Measurements from ENCODE around the gene HEXD.
"Not testable (repeated sequence)": the region's sequence is repeated elsewhere in the genome, so short reads cannot be mapped to it uniquely, and the experiment has no call there.

HEXD gene

DNA sequence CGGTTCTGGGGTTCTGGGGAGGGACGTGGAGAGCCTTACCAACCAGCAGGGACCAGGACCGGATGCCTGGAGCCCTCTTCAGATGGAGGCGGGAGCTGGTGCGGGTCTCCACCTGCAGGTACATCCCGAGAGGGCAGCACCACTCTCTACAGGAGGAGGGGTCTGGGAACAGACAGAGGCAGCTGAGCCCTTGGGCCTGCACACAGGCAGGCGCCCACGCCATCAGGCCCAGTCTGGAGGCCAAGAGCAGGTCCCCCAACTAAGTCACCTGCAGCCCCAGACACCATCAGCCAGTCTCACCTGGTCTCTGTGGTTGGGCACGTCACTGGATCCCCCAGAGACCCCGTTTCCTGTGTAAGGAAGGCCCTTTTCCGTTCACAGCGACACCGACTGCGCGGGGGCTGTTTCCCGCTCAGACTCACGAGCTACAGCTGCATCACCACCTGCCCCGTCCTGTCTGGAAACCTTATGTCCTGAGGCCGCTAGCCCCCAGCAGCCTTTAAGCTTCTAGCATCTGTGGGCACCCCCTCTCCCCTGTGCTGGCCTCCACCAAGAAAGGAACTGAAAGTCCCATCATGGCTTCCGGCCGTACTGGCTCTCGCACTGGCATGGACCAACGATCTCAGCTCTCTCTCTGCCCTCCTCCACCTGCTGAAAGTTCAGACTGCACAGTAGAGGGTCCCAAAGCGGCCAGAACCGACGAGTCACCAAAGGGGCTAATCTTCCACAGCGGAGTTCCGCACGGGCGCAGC is 31.2 kb downstream of the HEXD start:
- Histone ChIP-seq H3K27me3 (ENCODE audit: control insufficient read depth in 1 of 2, insufficient read depth in 2 of 2, low read length in 2 of 2) (no peaks in the 10 kb centered on the region), H3K9ac (ENCODE audit: low read depth in 1 of 2, low read length in 2 of 2) (peak overlapping the region; percentile 77 to 94), H3K27ac (ENCODE audit: low read depth, low read length) (peak overlapping the region; percentile 86), H3K4me1 (ENCODE audit: control insufficient read depth in 1 of 2, insufficient read depth in 2 of 2, low read length in 2 of 2) (peaks cover 15 to 29% of the 10 kb centered on the region in 2 donors), H3K36me3 (ENCODE audit: control insufficient read depth in 1 of 2, insufficient read depth in 2 of 2, low read length in 2 of 2) (peaks cover 3 to 10% of the 10 kb centered on the region in 2 donors), H3K4me3 (ENCODE audit: low read depth in 1 of 2, low read length in 2 of 2) (peak overlapping the region; percentile 89 to 93), H3K9me3 (ENCODE audit: control insufficient read depth in 1 of 2, low read length in 2 of 2) (no peaks in the 10 kb centered on the region)

GRCh38 chr17:82449883-82450356 is 31.8 kb downstream of the HEXD start:
- peak overlapping the region; percentile 77 to 94 for H3K9ac ChIP-seq (ENCODE audit: low read depth in 1 of 2, low read length in 2 of 2)
- H3K27me3 ChIP-seq (ENCODE audit: control insufficient read depth in 1 of 2, insufficient read depth in 2 of 2, low read length in 2 of 2): no peaks in the 10 kb centered on the region
- H3K4me1 ChIP-seq (ENCODE audit: control insufficient read depth in 1 of 2, insufficient read depth in 2 of 2, low read length in 2 of 2): peaks cover 15 to 29% of the 10 kb centered on the region in 2 donors
- peaks cover 0 to 4% of the 10 kb centered on the region in 2 donors for H3K36me3 ChIP-seq (ENCODE audit: control insufficient read depth in 1 of 2, insufficient read depth in 2 of 2, low read length in 2 of 2)
- peak overlapping the region; percentile 86 for H3K27ac ChIP-seq (ENCODE audit: low read depth, low read length)
- peak overlapping the region; percentile 89 to 93 for H3K4me3 ChIP-seq (ENCODE audit: low read depth in 1 of 2, low read length in 2 of 2)
- H3K9me3 ChIP-seq (ENCODE audit: control insufficient read depth in 1 of 2, low read length in 2 of 2): no peaks in the 10 kb centered on the region

DNA sequence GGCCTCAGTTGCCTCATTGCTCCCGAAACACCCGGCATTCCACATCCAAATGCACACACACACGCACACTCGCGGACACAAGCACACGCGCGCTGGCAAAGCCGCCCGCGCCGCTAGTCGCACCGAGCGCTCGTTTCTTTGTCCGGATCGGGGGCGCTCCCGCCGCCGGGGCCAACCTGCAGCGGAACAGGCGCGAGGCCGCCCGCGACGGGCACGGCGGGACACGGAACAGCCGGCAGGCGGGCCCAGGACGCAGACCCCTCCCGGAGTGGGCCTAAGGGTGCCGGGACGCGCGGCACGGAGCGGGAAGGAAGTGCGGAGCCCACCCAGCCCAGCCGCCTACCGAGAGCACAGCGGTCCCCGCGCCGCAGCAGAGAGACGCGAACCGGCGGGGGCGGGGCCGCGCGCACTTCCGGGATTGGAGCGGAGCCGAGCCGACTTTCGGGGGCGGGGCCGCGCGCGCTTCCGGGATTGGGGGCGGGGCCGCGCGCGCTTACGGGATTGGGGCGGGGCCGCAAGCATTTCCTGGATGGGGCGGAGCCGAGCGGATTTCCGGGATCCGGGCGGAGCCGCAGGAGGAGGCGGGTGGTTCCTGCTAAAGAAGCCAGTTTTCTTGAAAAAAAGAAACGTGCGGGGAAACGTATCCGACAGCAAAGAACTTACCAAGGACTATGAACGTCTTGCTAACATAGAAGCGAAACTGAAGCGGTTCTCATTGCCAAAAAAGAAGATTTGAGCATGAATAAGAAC is 32.4 kb downstream of the HEXD start, which contains the start of gene CYBC1:
TSS of gene CYBC1 (minus strand) at position 396 of the 750 bp plus-strand sequence. CDS start 1,498 bp downstream, outside the sequence.
- no peaks in the 10 kb centered on the region for H3K27me3 ChIP-seq (ENCODE audit: control insufficient read depth in 1 of 2, insufficient read depth in 2 of 2, low read length in 2 of 2)
- H3K27ac ChIP-seq (ENCODE audit: low read depth, low read length): peak within 1 kb of the TSS; percentile 86
- no peaks in the 10 kb centered on the region for H3K9me3 ChIP-seq (ENCODE audit: control insufficient read depth in 1 of 2, low read length in 2 of 2)
- peaks cover 15 to 29% of the 10 kb centered on the region in 2 donors for H3K4me1 ChIP-seq (ENCODE audit: control insufficient read depth in 1 of 2, insufficient read depth in 2 of 2, low read length in 2 of 2)
- no peaks in the 10 kb centered on the region for H3K36me3 ChIP-seq (ENCODE audit: control insufficient read depth in 1 of 2, insufficient read depth in 2 of 2, low read length in 2 of 2)
- peak within 1 kb of the TSS; percentile 89 to 93 for H3K4me3 ChIP-seq (ENCODE audit: low read depth in 1 of 2, low read length in 2 of 2)
- H3K9ac ChIP-seq (ENCODE audit: low read depth in 1 of 2, low read length in 2 of 2): peak within 1 kb of the TSS; percentile 77 to 94

DNA sequence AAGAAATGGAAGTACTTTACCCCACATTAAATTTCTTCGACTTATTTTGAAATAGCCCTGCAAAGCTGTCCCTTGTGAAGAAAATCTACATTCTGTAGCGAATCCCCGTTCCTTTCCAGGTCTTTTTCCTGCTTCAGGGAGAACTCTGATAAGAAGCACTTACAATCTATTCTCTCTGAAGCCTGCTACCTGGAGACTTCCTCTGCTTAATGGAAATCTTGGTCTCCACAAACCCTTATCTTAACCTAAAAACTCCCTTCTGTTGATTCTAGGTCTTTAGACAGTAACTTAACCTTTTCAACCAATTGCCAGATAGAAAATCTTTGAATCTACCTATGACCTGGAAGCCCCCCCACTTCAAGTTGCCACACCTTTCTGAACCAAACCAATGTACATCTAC is 34.0 kb downstream of the HEXD start:
- H3K27ac ChIP-seq (ENCODE audit: low read depth, low read length): no peak overlapping the region
- H3K36me3 ChIP-seq (ENCODE audit: control insufficient read depth in 1 of 2, insufficient read depth in 2 of 2, low read length in 2 of 2): no peaks in the 10 kb centered on the region
- H3K27me3 ChIP-seq (ENCODE audit: control insufficient read depth in 1 of 2, insufficient read depth in 2 of 2, low read length in 2 of 2): no peaks in the 10 kb centered on the region
- no peak overlapping the region for H3K4me3 ChIP-seq (ENCODE audit: low read depth in 1 of 2, low read length in 2 of 2)
- H3K9ac ChIP-seq (ENCODE audit: low read depth in 1 of 2, low read length in 2 of 2): no peak overlapping the region
- peaks cover 15 to 30% of the 10 kb centered on the region in 2 donors for H3K4me1 ChIP-seq (ENCODE audit: control insufficient read depth in 1 of 2, insufficient read depth in 2 of 2, low read length in 2 of 2)
- H3K9me3 ChIP-seq (ENCODE audit: control insufficient read depth in 1 of 2, low read length in 2 of 2): no peaks in the 10 kb centered on the region

GRCh38 chr17:82453151-82453550 is 35.0 kb downstream of the HEXD start:
- H3K4me3 ChIP-seq (ENCODE audit: low read depth in 1 of 2, low read length in 2 of 2); H3K9me3 ChIP-seq (ENCODE audit: control insufficient read depth in 1 of 2, low read length in 2 of 2); H3K9ac ChIP-seq (ENCODE audit: low read depth in 1 of 2, low read length in 2 of 2); H3K27ac ChIP-seq (ENCODE audit: low read depth, low read length); H3K27me3 ChIP-seq (ENCODE audit: control insufficient read depth in 1 of 2, insufficient read depth in 2 of 2, low read length in 2 of 2); H3K36me3 ChIP-seq (ENCODE audit: control insufficient read depth in 1 of 2, insufficient read depth in 2 of 2, low read length in 2 of 2): not testable (repeated sequence)
- peaks cover 17 to 31% of the 10 kb centered on the region in 2 donors for H3K4me1 ChIP-seq (ENCODE audit: control insufficient read depth in 1 of 2, insufficient read depth in 2 of 2, low read length in 2 of 2)

DNA sequence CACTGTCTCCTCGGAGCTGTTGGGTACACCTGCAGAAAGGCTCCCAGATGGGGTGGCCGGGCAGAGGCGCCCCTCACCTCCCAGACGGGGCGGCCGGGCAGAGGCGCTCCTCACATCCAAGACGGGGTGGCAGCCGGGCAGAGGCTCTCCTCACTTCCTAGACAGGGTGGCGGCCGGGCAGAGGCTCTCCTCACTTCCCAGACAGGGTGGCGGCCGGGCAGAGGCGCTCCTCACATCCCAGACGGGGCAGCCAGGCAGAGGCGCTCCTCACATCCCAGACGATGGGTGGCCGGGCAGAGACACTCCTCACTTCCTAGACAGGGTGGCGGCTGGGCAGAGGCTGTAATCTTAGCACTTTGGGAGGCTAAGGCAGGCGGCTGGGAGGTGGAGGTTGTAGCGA is 35.6 kb downstream of the HEXD start:
- H3K27me3 ChIP-seq (ENCODE audit: control insufficient read depth in 1 of 2, insufficient read depth in 2 of 2, low read length in 2 of 2); H3K36me3 ChIP-seq (ENCODE audit: control insufficient read depth in 1 of 2, insufficient read depth in 2 of 2, low read length in 2 of 2); H3K9me3 ChIP-seq (ENCODE audit: control insufficient read depth in 1 of 2, low read length in 2 of 2); H3K9ac ChIP-seq (ENCODE audit: low read depth in 1 of 2, low read length in 2 of 2); H3K4me3 ChIP-seq (ENCODE audit: low read depth in 1 of 2, low read length in 2 of 2); H3K27ac ChIP-seq (ENCODE audit: low read depth, low read length): not testable (repeated sequence)
- H3K4me1 ChIP-seq (ENCODE audit: control insufficient read depth in 1 of 2, insufficient read depth in 2 of 2, low read length in 2 of 2): peaks cover 17 to 31% of the 10 kb centered on the region in 2 donors

- peaks cover 13 to 15% of the 10 kb centered on the region in 2 donors for H3K4me1 ChIP-seq (ENCODE audit: control insufficient read depth in 1 of 2, insufficient read depth in 2 of 2, low read length in 2 of 2)
- H3K27ac ChIP-seq (ENCODE audit: low read depth, low read length): peak overlapping the region; percentile 100
- peaks cover 3 to 18% of the 10 kb centered on the region in 2 donors for H3K36me3 ChIP-seq (ENCODE audit: control insufficient read depth in 1 of 2, insufficient read depth in 2 of 2, low read length in 2 of 2)
- H3K9me3 ChIP-seq (ENCODE audit: control insufficient read depth in 1 of 2, low read length in 2 of 2): no peaks in the 10 kb centered on the region
- H3K4me3 ChIP-seq (ENCODE audit: low read depth in 1 of 2, low read length in 2 of 2): peak overlapping the region; percentile 71 to 88
- no peaks in the 10 kb centered on the region for H3K27me3 ChIP-seq (ENCODE audit: control insufficient read depth in 1 of 2, insufficient read depth in 2 of 2, low read length in 2 of 2)
- peak overlapping the region; percentile 53 to 92 for H3K9ac ChIP-seq (ENCODE audit: low read depth in 1 of 2, low read length in 2 of 2)
Measured at GRCh38 chr17:82457073-82457928, 39.2 kb downstream of the HEXD start.

GRCh38 chr17:82457929-82458178 is 39.7 kb downstream of the HEXD start:
- Histone ChIP-seq H3K27ac (ENCODE audit: low read depth, low read length) (peak overlapping the region; percentile 100), H3K4me3 (ENCODE audit: low read depth in 1 of 2, low read length in 2 of 2) (peak overlapping the region; percentile 71 to 88), H3K4me1 (ENCODE audit: control insufficient read depth in 1 of 2, insufficient read depth in 2 of 2, low read length in 2 of 2) (peaks cover 13 to 15% of the 10 kb centered on the region in 2 donors)

DNA sequence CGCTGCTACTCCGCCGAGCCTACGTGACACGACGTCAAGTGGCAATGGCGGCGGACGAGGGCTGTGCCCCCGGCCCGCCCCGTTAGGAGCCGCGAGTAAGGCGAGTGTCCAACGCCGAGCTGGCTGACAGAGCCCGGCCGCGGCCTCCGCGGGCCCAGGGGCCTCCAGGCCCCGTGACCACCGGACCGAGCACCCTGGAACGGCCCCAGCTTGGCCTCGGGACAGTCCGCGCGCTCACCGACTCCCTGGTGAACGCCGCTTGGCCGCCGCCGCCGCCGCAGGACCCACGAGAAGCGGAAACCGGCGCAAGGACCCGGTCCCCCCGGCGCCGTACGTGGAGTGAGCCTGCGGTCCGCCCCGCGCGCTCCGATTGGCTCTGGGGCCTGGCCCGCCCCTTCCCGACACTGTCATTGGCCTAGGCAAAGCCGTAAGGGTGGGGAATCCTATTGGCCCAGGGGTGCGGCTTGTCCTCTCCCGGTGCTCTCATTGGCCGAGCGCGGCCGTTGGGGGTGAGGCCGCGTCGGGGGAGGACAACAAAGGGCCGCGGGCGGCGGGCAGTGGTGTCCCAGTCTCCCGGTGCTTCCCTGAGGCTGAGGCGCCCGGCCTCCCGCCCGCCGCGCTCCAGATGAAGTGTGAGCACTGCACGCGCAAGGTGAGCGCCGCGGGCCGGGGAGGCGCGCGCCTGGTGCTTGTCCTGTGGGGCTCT is 40.2 kb downstream of the HEXD start, which contains the start of gene NARF:
TSS of gene NARF (plus strand) at position 563 of the 706 bp plus-strand sequence. CDS start at position 626, 63 bp downstream.
- H3K9ac ChIP-seq (ENCODE audit: low read depth in 1 of 2, low read length in 2 of 2): peak within 1 kb of the TSS; percentile 84 to 92
- peak within 1 kb of the TSS; percentile 100 for H3K27ac ChIP-seq (ENCODE audit: low read depth, low read length)
- peaks cover 13 to 15% of the 10 kb centered on the region in 2 donors for H3K4me1 ChIP-seq (ENCODE audit: control insufficient read depth in 1 of 2, insufficient read depth in 2 of 2, low read length in 2 of 2)
- H3K9me3 ChIP-seq (ENCODE audit: control insufficient read depth in 1 of 2, low read length in 2 of 2): no peaks in the 10 kb centered on the region
- H3K36me3 ChIP-seq (ENCODE audit: control insufficient read depth in 1 of 2, insufficient read depth in 2 of 2, low read length in 2 of 2): peaks cover 9 to 25% of the 10 kb centered on the region in 2 donors
- peak within 1 kb of the TSS; percentile 88 for H3K4me3 ChIP-seq (ENCODE audit: low read depth in 1 of 2, low read length in 2 of 2)
- H3K27me3 ChIP-seq (ENCODE audit: control insufficient read depth in 1 of 2, insufficient read depth in 2 of 2, low read length in 2 of 2): no peaks in the 10 kb centered on the region

More at GRCh38 chr17:82457929-82458178, 39.7 kb downstream of the HEXD start:
- H3K9ac ChIP-seq (ENCODE audit: low read depth in 1 of 2, low read length in 2 of 2): peak overlapping the region; percentile 53 to 92
- no peaks in the 10 kb centered on the region for H3K9me3 ChIP-seq (ENCODE audit: control insufficient read depth in 1 of 2, low read length in 2 of 2)
- no peaks in the 10 kb centered on the region for H3K27me3 ChIP-seq (ENCODE audit: control insufficient read depth in 1 of 2, insufficient read depth in 2 of 2, low read length in 2 of 2)
- peaks cover 8 to 23% of the 10 kb centered on the region in 2 donors for H3K36me3 ChIP-seq (ENCODE audit: control insufficient read depth in 1 of 2, insufficient read depth in 2 of 2, low read length in 2 of 2)

Measured in duodenal mucosa (tissue), 2 donors.